Measurements from ENCODE around the gene ASXL1.
A peak's percentile ranks its signal among the peaks of the same experiment; 100 is the strongest.

The ASXL1 gene

DNA sequence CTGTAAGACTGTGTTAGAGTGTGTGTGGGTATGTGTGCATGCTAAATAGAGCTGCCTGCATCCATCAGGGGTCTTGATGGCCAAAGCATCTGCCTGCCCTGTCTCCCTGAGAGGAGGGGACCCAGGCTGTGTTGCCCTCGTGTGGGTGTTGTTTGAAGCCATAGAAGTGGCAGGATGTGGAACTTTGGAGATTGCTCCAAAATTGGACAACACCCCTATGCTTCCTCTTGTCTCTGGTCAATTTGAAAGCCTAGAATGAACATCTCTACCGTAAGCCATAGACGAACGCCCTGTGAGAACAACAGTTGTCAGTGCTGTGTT, 82.6 kb downstream of the ASXL1 start:
- DNase-seq (ENCODE audit: low spot score): no peak

- DNase-seq (ENCODE audit: low spot score): no peak
These were observed 83.5 kb downstream of the ASXL1 start for GRCh38 chr20:32441638-32442037.

DNA sequence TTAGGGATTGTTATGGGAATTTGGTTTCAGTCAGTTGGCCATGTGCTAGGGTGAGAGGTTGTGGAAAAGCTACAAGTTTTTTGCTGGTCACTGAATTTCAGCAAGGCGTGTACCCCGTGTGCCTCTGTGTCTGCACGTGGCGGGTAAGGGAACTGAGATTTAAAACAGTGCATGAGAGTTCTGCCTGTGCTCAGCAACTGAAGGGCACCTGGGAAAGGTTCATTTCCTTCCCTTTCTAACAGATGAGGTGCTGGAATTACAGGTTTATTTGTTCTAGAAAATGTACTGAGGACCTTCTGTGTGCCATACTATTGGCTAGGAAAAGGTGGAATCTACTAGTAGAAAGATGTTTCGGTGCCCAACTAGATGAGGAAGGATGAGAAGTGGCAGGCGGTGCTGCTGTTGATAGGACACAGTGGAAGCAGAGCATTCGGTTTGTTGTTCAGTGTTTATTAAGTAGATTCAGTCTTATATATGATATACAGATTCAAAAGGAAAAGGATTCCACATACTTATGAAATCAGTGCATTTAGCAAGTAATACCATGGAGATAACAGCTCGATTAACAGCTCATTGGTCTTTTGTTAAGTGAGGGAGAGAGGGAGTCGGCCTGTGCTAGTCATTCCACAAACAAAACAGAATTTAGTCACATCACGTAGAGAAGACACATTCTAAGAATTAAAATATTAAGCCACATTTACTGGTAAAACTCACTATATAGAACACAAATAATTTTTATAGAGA, 84.7 kb downstream of the ASXL1 start:
- no peak for DNase-seq (ENCODE audit: low spot score)

- peak; percentile 6 for DNase-seq (ENCODE audit: low spot score)
These were observed 85.3 kb downstream of the ASXL1 start for GRCh38 chr20:32443386-32443974.

DNA sequence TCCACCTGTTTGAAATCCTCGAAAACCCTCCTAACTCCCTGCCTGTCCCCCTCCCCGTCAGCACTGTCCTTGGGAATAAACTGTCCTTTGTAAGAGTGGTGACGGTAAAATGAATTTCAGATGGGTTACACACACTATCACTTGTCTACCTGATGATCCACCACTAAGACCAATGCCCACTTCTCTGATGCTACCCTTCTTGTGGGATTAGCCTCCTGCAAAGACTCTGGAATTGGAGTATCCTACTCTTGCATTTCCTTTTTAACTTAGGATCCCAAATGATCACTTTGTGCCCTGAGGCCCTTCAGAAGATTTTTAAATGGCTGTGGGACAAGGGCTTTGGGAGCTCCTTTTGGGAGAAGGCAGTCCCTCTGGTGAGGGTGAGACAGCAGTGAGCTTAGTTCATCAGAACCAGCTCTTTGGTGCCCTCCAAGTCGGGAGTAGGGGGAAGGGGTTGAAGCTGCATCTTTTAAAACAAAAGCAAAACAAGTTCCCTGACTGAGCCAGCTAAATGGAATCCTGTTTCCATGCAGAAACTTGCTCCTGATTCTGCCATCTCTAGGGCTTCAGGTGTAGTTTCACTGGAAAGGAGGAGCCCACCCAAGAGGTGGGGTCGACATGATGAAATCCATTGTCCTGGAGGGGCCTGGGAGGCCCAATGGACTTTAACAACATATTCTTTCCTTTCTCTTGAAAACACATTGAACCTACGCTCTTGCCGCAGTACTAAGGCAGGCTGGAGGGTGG, 86.5 kb downstream of the ASXL1 start:
- no peak for DNase-seq (ENCODE audit: low spot score)

DNA sequence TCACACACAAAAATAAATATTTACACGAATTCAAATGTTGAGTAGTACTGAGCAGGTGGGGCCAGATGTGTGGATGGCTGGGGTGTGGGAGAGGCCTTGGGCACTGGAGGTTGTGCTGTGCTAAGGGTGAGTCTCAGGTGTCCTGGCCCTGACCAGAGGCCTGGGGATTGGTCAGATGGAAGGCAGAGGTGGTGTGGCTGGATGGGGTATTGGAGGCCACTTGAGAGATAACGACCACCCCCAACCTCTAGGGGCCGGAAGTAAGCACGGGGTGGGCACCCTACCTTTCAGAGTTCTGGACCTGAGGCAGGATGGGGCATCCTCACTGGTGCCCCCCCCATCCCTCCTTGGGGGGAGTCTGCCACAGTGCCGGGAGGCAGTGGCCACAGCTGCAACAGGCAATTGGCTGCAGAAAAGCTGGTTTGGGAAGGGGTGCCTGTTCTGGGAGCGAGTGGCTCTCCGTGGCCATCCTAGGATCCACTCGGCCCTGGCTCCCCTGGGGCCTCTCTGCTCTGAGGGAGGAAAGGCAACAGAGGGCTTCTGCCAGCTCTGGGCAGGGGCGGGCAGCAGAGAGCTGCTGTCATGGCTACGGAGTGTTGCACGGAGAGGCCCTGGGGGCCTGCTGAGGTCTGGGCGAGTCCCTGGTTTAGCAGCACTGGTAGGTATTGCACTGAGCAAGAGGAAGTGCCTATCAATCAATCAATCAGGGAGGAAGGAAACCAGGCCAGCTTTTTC, 87.6 kb downstream of the ASXL1 start:
- DNase-seq (ENCODE audit: low spot score): no peak

DNA sequence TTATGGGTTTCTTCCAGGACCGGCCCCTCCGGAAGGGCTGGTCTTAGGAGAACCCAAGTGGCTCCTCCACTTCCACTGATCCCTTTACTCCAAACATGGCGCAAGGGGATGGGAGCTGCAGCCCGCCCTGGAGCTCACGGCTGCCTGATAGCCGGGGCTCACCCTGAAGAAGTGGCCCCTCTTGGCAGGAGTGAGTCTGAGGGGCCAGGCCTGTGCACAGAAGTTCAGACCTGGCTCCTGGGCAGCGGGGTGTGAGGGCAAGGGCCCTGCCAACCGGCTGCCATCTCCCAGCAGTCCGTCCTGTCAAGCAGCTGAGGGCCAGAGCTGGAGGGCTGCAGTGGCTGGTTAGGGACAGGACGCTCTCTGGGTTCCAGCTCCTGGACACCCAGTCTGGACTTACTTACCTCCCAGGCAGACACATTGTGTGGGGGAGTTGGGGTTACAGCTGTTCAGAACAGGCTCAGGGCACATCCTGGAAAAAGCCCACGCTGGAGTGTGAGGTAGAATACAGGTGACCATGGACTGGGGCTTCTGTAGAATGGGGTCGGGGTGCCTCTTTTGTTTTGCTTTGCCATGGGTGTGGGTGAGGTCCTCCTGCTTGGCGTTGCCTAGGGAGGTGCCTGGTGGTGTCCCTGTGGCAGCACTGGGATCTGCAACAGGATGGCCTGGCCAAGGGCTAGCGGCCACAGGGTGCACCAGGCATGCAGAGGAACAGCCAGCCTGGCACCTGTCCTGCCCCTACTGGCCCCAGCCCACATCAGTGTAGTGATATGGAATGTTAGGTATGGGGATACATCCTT, 88.4 kb downstream of the ASXL1 start:
- no peak for DNase-seq (ENCODE audit: low spot score)

- no peak for DNase-seq (ENCODE audit: low spot score)
These were observed 89.3 kb downstream of the ASXL1 start for GRCh38 chr20:32447136-32448027.

DNA sequence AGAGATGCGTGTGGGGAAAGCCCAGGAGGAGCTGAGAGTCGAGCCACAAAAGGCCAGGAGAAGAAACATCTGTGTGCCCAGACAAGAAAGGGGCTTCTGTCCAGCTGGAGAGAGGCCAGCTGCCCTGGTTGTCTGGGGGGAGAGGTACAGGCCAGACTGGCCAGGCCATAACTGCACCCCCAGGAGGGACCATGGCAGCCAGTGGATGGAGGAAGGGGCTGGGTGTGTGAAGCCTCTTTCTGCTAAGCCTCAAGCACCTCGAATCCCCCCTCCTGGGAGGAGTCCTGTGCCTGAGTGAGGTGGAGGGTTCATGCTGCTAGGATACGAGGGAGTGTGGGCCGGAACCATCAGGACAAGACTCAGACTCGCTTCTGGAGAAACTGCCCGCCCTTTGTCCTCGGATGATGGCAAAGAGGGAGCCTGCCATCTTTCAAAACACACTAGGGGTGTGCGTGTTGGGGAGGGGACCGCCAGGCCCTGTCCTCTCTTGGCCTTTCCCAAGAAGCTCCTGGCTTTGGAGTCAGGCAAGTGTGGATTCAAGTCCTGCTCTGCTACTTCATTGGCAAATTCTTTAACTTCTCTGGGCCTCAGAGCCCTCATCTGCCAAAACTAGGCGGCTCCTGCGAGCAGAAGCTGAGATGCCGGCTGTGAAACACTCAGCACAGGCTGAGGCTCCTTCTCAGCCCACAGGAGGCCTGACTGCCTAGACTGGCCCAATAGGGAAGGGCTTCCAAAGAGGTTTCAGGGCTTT, 90.3 kb downstream of the ASXL1 start:
- no peak for DNase-seq (ENCODE audit: low spot score)

DNA sequence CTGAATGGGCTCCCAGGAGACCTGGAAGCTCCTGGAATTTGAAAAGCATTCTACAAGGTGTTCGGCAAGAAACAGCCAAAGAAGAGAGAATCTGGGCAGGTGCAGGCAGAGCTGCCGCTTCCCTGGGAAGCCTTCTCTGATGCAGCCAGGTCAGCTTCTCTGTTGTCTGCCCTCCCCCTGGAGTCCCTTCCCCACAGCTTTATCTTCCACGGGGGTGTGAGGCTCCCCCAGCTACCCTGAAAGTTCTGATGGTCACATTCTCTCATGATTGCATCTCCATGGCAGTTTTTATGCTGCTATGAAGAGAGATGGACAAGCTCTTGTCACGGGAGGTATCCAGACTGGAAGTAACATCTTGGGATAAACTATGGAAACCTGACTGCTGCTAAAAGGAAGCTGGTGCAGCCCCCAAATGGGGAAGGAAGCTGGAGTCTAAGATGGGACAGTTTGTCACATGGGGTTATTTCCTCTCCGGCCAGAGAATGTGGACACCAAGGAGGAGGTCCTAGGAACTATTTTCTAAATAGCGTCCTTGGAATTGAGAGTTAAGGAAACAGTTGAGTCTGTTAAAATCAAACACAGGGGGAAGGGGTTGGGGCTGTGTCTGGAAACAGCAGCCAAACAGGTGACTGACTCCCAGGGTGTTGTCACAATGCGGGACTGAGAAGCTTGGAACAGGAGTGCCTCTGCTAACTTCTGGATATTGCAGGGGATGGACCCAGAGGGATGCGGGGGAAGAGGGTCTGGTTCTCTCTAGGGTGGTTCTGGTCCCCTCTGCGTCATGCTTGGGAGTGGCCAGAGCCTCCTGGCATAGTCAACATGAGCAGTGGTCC, 91.1 kb downstream of the ASXL1 start:
- DNase-seq (ENCODE audit: low spot score): no peak

DNA sequence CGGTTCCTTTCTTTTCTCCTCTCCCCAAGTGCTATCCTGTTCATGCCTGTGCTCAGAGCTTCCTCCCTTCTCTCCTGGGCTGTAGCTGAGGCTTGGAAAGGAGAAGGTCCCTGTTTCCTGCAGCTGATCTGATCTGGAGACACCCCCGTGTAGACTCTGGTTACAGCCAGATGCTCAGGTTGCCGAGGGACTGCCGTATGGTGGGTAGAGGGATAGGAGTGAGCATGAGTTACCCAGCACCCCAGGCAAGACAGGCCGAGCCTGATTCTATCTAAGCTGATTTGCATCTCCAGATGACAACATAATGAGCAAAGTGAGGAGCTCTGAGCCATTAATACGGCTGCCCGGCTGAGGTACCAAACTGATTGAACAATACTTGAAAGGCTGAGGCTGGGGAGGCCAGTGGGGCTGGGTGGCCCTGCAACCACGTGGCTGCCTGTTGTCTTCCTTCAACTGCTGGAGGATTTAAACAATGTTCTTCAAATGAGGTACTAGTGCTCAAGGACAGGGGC, 91.8 kb downstream of the ASXL1 start:
- no peak for DNase-seq (ENCODE audit: low spot score)

GRCh38 chr20:32450484-32451061, 92.4 kb downstream of the ASXL1 start:
- no peak for DNase-seq (ENCODE audit: low spot score)

- no peak for DNase-seq (ENCODE audit: low spot score)
These were observed 93.2 kb downstream of the ASXL1 start for GRCh38 chr20:32451340-32451681.

DNA sequence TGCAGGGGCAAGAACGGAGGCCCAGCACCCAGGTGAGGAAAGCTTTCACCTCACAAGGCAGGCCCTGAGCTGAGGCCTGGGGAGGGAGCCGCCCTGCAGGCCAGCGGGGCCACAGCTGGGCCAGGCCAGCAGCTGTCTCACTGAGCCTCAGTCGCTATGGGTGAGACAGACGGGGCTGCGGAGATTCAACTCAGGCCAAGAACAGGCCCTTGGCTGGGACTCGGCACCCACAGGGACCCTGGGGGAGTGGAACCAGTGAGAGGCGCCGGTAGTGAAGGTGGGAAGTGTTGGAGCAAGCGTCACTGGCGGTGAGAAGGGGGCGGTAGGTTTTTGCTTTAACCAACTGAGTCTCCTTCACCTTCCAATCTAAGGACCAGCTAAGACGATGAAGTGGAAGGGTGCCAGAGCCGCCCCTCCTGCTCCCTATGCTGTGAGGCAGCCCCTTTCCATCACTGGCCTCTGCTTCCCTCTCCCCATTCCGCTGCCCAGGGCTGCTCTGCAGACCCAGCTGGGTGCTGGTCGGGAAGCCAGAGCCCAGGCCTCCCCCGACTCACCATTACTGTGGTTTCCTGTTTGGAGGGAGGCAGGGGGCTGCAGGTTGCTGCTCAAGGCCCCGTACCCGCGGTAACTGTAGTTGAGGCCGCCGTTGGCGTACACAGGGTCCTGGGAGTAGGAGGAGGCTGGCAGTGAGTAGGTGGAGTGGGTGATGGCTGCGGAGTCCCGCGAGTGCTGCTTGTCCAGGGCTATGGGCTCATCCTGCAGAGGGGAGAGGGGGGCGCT, 93.7 kb downstream of the ASXL1 start:
- no peak for DNase-seq (ENCODE audit: low spot score)

GRCh38 chr20:32452776-32453466, 94.8 kb downstream of the ASXL1 start:
- no peak for DNase-seq (ENCODE audit: low spot score)

DNA sequence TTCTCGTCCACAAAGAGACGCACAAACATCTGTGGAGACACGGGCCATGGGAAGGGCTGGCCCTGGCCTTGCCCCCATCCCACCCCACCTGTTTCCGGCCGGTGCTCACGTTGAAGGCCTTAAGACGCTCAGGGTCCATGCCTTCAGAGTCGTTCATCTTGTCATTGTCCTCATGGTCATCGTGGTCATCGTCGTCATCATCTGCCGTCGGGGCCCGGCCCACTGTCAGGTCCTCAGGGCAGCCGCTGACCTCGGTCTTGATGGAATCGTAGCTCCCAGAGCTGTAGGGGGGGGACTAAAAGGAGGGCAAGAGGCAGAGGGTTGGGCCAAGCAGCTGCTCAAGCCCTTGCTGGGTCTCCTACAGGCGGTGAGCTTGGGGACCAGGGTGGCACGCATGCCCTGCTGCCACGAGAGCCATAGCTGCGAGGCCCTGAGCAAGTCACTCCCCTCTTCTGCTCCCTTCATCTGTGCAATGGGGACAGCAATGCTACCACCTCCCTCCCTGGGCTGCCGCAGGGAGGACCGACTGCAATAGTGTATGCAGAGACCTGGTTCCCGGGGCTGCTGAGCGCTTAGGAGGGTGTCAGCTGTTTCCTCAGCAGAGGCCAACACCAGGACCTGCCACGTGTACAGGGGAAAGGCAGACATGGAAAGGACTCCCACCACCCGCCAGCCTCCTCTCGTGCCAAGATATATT, 95.5 kb downstream of the ASXL1 start:
- no peak for DNase-seq (ENCODE audit: low spot score)
